Measurements from ENCODE around the gene AOPEP.

AOPEP gene, protein sequence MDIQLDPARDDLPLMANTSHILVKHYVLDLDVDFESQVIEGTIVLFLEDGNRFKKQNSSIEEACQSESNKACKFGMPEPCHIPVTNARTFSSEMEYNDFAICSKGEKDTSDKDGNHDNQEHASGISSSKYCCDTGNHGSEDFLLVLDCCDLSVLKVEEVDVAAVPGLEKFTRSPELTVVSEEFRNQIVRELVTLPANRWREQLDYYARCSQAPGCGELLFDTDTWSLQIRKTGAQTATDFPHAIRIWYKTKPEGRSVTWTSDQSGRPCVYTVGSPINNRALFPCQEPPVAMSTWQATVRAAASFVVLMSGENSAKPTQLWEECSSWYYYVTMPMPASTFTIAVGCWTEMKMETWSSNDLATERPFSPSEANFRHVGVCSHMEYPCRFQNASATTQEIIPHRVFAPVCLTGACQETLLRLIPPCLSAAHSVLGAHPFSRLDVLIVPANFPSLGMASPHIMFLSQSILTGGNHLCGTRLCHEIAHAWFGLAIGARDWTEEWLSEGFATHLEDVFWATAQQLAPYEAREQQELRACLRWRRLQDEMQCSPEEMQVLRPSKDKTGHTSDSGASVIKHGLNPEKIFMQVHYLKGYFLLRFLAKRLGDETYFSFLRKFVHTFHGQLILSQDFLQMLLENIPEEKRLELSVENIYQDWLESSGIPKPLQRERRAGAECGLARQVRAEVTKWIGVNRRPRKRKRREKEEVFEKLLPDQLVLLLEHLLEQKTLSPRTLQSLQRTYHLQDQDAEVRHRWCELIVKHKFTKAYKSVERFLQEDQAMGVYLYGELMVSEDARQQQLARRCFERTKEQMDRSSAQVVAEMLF

DNA sequence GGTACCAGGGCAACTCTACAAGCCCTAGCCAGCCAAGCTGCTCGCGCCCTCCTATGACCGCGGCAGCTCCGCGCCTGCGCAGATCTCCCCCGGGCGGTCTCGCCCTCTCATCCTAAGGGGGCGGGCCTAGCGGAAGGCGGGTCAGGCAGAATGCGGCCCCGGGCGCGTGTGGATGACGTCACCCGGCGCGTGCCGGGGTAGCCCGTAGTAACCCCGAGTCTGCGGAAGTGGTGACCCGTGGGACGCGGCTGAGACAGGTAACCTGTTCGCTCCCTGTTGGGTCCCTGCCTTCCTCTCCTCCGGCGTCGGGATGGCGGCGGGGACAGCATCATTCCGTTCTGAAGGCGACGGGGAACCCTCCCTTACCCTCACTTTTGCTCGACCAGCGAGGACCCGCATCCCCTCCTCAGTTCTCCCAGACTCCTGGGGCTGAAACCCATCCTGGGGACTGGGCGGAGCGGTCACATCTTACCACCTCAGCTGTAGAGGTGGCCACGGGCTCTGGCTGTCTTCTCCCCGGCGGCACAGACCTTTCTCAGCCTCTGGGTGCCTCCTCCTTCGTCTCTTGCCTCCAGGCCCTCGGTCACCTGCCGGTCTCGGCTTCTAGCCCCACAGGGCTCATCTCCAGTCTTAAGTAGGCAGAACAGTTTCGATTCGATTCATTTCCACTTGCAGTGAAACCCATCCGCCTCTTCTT is at the start of gene AOPEP:
Gene AOPEP, plus strand, starts transcription at position 205 of the 697 bp plus-strand sequence. CDS start 33,085 bp downstream, outside the sequence.
- DNase-seq (ENCODE audit: low spot score), result peak; percentile 91

DNA sequence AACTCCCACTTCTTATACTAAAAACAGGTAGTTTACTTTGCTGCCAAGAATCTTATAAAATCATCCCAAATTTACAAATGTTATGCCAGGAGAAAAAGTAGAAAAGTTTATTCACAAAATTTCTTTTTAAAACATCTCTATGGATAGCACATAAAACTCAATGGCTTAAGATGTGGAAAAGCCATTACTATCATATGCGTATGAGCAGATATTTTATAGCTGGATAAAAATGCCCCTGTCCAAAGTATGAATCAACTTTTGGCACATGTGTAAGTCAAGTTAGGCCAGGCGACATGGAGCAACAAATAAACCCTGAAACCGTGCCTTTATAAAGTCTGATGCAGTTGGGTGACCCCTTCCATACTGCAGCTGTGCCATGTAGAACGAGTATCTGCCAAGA is 48.6 kb upstream of the AOPEP start:
- no peak for DNase-seq (ENCODE audit: low spot score)

- DNase-seq (ENCODE audit: low spot score), result no peak
These were observed 46.9 kb upstream of the AOPEP start for GRCh38 chr9:94679587-94679986.

- DNase-seq (ENCODE audit: low spot score), result no peak
These were observed 46.5 kb upstream of the AOPEP start for GRCh38 chr9:94680020-94680419.

GRCh38 chr9:94680621-94681020 is 45.9 kb upstream of the AOPEP start:
- no peak for DNase-seq (ENCODE audit: low spot score)

DNA sequence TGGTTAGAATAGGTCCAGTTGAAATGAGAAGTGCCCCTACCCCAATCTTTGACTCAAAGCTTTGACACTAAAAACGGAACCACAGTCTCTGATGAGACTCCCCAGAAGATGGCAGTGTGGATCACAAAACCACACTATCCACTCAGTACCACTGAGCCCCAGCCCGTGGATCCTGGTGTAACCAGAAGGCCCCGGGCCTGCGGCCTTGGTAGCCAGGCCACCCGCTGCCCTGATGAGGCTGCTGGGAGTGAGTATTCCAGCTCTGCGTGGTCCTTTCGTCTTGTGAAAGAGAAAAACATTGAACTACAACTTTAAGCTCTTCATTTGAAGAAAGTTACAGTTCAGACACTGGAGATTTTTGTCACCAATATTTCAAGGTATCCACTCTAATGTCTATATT is 45.0 kb upstream of the AOPEP start:
- peak; percentile 64 for DNase-seq (ENCODE audit: low spot score)

- DNase-seq (ENCODE audit: low spot score), result no peak
These were observed 41.1 kb upstream of the AOPEP start for GRCh38 chr9:94685359-94685758.

DNA sequence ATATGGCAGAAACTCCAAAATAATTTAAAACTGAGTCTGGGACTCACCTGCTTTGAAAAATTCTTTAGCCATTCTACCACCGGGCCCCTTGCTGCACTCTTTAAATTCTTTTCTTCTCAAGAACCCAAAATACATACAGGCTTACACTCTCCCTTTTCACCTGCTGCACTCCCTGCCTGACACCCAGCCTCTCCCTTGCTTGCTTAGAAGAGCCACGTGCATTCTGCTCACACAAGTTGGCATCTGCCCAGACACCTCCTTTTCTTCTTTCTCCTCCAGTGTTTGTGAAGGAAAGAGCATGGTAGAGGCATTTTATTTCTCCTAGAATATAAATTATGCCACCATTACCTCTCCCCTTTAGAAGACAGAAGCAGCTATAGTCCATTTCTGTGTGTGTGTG is 39.0 kb upstream of the AOPEP start:
- no peak for DNase-seq (ENCODE audit: low spot score)

DNA sequence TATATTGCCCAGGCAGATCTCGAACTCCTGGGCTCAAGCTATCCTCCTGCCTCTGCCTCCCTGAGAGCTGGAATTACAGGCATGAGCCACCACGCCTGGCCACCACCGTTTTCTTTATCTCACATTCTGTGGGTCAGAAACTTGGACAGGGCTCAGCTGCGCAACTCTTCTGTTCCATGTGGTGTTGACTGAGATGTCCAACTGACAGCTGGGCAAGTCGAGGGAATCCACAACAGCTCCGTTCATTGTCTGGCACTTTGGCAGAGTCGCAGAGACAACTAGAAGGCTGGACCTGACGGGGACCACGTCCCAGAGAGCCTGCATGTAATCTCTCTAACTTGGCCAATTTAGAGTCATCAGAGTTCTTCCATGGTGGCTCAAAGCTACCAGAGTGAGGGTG is 36.2 kb upstream of the AOPEP start:
- no peak for DNase-seq (ENCODE audit: low spot score)

DNA sequence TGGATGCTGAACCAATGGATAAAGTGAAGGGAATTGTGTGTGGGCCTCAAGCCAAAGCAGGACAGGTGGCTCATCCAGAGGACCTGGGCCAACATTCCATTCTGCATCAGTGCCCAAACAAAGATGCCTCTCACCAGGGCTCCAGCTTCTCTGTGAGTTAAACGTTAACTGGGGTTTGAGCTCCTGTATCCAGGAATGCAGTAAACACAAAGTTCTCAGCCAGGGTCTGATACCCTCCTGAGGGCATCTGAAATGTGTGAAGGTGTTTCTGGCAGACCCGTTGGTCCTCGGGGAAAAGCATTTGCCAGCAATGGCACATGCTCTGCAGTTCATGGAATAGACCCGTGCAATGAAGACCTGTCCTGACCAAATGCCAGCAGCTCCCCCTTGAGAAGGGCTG is 33.9 kb upstream of the AOPEP start:
- peak; percentile 70 for DNase-seq (ENCODE audit: low spot score)

DNA sequence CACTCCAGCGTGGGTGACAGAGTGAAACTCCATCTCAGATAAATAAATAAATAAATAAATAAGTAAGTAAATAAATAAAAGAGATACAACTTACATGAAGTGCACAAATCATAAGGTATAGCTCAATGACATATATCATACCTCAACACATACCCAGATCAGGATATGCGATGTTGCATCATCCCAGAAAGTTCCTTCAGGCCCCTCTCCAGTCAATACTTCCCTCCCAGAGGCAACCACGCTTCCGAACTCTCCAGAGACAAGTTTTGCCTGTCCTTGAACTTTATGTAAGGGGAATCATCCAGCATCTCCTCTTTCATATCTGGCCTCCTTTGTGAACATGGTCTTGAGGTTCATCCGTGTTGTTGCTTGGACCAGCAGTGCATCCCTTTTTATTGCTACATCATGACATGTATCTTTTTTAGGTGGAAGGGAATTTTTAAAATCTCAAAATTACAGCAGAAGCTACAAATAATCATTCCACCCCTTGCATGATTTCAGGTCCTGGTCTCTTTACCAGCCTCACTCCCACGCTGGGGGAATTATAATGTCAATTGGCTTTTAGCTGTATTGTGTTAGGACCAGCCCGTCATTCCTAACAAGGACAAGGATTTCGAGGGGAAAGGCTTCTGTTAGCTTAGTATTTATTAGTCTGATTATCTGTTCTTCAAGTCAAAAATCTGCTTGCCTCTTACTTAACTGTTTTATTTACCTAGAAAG is 32.9 kb upstream of the AOPEP start:
- no peak for DNase-seq (ENCODE audit: low spot score)

DNA sequence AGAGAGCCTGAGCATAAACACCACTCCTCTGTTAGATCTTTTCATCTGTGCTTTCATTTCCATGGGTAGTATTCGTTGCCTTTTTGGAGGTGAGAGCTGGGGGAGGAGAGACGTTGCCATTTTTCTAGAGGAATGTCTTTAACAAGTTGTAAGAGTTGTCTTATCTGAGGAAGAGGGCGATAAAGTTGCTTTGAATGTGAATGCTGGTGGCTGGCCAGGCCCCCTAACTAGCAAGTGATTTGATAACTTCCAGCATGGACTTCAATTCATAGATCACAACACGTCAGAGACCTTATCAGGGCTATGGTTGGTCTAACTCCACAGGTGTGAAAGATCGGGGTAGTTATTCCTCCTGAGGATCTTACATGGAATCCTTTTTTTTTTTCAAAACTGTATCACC is 30.0 kb upstream of the AOPEP start:
- DNase-seq (ENCODE audit: low spot score), result no peak

DNA sequence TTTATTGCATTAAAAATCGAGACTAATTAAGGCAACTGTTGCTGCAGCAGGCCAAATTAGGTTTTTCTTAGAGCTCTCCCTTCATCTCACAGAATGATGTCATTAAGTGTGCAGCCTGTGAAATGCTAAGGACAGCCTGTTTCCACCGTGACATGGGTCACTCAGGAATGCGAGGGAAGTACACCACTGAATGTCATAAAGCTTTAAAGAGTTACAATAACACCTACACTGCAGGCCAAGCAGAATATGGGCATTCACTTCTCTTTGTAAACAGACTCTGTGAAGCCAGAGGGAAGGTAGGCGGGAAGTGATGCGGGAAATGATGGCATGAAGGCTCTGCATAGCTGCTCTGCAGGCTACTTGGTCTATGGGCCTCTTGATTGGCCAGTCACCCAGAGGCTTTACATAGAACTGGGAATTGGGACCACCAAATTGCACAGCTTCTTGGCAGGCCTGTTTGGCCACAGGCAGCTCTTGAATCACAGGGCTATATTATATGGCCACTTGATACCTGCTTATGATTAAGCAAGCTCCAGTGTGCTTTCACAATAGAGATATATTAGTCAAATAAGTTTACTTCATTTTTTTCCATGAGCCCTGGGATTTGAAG is 28.4 kb upstream of the AOPEP start:
- no peak for DNase-seq (ENCODE audit: low spot score)

- DNase-seq (ENCODE audit: low spot score), result no peak
These were observed 26.7 kb upstream of the AOPEP start for GRCh38 chr9:94699715-94700373.

- DNase-seq (ENCODE audit: low spot score), result no peak
These were observed 26.1 kb upstream of the AOPEP start for GRCh38 chr9:94700445-94700844.

DNA sequence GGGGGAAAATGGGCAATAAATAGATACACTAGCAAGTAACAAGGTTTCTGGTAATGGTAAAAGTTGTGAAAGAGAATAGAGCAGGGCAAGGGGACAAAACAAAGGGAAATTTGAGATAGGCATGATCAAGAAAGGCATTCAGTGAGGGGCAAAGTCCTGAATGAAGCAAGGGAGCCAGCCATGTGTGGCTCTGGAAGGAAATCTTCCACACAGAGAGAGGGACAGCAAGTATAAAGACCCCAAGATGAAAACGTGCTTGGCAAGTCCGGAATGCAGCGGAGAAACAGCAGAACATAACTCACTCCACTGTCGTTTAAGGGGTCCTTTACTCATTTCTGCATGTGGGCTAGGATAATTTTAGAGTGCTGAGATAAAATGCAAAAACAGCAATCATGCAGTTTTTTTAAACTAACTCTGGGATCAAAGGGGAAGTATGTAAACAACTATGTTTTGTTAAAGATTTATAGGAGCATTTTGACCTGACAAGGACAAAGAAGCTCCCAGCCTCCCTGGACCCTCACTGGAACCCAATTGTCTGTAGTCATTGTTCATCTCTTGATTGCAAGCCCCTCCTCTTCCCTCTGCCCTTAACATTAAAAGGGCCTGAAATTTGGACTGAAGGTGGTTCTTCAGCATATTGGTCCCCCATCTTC is 22.9 kb upstream of the AOPEP start:
- peak; percentile 36 for DNase-seq (ENCODE audit: low spot score)

GRCh38 chr9:94705162-94705702 is 21.3 kb upstream of the AOPEP start:
- DNase-seq (ENCODE audit: low spot score), result no peak

DNA sequence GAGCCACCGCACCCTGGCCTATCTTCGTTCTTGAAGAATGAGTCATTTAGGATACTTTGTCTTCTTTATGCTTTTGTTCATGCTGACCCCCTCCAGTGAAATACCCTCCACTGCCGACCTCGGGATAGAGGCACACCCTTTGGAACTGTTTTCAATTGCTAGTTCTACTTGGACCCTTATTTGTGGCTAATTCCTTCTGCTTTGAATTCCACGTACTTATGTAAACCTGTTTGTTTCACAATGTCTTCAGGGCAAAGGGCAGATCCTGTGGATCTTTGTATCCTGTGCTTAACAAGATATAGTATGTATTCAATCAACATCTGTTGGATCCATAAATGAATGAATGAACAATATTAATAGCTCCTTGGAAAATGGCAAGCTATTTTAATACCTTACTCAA is 19.6 kb upstream of the AOPEP start:
- no peak for DNase-seq (ENCODE audit: low spot score)

DNA sequence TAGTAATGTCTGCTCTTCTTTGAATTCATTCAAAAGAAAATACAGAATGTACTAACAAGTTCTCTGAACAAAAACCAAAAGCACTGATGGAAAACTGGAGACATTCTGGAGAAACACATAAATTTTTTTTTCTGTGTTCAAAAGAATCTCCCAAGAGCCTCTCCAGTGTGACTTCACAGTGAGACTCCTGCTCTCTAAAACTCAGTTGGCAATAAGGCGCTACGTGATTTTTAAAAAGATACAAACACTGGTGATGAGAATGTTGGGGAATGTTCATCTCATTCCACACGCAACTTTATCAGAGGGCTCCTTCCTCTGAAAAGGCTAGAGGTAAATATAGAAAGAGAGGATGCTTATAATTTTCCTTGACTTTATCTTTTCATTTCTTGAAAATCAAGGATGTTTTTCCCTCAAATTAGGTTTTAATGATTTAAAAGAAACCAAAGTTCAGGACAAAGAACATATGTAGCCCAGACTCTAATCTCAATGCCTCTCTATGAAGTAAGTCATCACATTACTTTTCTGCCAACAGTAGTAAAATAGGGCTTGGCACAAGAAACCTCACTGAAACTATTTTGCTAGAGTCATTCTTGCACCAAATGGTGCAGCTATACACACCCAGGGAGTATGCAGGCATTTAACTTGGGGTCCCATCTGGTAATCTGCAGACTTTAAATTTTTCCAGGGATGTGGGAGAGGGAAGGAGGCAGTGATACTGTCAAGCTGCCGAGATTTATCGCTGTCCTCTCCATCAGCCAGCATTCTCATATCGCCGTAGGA is 12.9 kb upstream of the AOPEP start:
- no peak for DNase-seq (ENCODE audit: low spot score)
